ENCODE measurements around the gene XIRP1. TPM values are rescaled to one million over a fixed set of nuclear protein-coding genes. Genes with fewer than 3 reads are reported as not detected.
A peak's percentile ranks its signal among the peaks of the same experiment; 100 is the strongest.

Gene XIRP1
- total and polyA plus RNA-seq, 2 of the 13 experiments (the other 11 are each of a cell fraction or from before 2014, with no cell fraction given), result not detected

DNA sequence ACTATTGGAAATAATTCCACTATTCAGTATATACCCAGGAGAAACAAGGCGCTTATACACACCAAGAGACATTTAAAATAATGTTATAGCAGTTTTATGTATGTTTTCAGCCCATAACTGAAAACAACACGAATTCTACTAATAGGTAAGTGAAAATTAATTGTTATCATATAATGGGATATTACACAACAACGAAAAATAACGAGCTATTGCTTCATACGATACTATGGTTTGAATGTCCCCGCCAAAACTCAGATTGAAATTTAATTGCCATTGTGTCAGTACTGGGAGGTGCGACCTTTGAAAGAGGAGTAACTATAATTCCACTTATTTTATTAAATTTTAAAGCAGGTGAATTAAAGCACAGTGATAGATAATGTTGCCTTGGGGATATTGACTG lies 35.0 kb downstream of the XIRP1 start:
- no peak overlapping the region for H2AFZ ChIP-seq (ENCODE audit: low read length)
- H3K9ac ChIP-seq (ENCODE audit: insufficient read depth, low read depth, low read length), result no peak overlapping the region
- H4K20me1 ChIP-seq (ENCODE audit: insufficient read depth, low read length), result peaks cover 2% of the 10 kb centered on the region; the same call in 1 of the 2 replicates
- no peak overlapping the region for H3K4me2 ChIP-seq (ENCODE audit: low read depth, low read length)
- H3K4me1 ChIP-seq (ENCODE audit: insufficient read depth, low read length), result peaks cover 18% of the 10 kb centered on the region
- 40% methylated on average over 7 of the region's 7 CpGs for WGBS (ENCODE audit: low lambda C conversion rate)
- H3K27me3 ChIP-seq (ENCODE audit: control insufficient read depth in 1 of 2, insufficient read depth in 2 of 2, low read length in 2 of 2), result peaks cover 0 to 1% of the 10 kb centered on the region in 2 experiments; a peak in 2 of 5 replicates
- no peak overlapping the region for H3K27ac ChIP-seq (ENCODE audit: extremely low read length, insufficient read depth, low read length)
- POLR2A ChIA-PET, result no interaction called here
- FAIRE-seq, result no peak
- no peak for ATAC-seq
- no TSS peak for BruUV-seq (replicated peaks)
- no peak overlapping the region for H3K4me3 ChIP-seq (replicated peaks in 1 of 3; ENCODE audit: insufficient read depth in 1 of 3, low read depth in 2 of 3, low read length in 3 of 3)
- peak; percentile 45; the same call in 1 of the 2 replicates for TF ChIP-seq CEBPB (IDR thresholded peaks at IDR 0.05; ENCODE audit: borderline replicate concordance, low read depth, low read length)
- TF ChIP-seq TFE3 (CRISPR knock-in tag; IDR thresholded peaks at IDR 0.05), result no peak
- TF ChIP-seq KMT2B (CRISPR knock-in tag; IDR thresholded peaks at IDR 0.05), result no peak
- TF ChIP-seq, protein P1, sequence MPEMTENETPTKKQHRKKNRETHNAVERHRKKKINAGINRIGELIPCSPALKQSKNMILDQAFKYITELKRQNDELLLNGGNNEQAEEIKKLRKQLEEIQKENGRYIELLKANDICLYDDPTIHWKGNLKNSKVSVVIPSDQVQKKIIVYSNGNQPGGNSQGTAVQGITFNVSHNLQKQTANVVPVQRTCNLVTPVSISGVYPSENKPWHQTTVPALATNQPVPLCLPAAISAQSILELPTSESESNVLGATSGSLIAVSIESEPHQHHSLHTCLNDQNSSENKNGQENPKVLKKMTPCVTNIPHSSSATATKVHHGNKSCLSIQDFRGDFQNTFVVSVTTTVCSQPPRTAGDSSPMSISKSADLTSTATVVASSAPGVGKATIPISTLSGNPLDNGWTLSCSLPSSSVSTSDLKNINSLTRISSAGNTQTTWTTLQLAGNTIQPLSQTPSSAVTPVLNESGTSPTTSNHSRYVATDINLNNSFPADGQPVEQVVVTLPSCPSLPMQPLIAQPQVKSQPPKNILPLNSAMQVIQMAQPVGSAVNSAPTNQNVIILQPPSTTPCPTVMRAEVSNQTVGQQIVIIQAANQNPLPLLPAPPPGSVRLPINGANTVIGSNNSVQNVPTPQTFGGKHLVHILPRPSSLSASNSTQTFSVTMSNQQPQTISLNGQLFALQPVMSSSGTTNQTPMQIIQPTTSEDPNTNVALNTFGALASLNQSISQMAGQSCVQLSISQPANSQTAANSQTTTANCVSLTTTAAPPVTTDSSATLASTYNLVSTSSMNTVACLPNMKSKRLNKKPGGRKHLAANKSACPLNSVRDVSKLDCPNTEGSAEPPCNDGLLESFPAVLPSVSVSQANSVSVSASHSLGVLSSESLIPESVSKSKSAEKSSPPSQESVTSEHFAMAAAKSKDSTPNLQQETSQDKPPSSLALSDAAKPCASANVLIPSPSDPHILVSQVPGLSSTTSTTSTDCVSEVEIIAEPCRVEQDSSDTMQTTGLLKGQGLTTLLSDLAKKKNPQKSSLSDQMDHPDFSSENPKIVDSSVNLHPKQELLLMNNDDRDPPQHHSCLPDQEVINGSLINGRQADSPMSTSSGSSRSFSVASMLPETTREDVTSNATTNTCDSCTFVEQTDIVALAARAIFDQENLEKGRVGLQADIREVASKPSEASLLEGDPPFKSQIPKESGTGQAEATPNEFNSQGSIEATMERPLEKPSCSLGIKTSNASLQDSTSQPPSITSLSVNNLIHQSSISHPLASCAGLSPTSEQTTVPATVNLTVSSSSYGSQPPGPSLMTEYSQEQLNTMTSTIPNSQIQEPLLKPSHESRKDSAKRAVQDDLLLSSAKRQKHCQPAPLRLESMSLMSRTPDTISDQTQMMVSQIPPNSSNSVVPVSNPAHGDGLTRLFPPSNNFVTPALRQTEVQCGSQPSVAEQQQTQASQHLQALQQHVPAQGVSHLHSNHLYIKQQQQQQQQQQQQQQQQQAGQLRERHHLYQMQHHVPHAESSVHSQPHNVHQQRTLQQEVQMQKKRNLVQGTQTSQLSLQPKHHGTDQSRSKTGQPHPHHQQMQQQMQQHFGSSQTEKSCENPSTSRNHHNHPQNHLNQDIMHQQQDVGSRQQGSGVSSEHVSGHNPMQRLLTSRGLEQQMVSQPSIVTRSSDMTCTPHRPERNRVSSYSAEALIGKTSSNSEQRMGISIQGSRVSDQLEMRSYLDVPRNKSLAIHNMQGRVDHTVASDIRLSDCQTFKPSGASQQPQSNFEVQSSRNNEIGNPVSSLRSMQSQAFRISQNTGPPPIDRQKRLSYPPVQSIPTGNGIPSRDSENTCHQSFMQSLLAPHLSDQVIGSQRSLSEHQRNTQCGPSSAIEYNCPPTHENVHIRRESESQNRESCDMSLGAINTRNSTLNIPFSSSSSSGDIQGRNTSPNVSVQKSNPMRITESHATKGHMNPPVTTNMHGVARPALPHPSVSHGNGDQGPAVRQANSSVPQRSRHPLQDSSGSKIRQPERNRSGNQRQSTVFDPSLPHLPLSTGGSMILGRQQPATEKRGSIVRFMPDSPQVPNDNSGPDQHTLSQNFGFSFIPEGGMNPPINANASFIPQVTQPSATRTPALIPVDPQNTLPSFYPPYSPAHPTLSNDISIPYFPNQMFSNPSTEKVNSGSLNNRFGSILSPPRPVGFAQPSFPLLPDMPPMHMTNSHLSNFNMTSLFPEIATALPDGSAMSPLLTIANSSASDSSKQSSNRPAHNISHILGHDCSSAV (CRISPR knock-in tag; IDR thresholded peaks at IDR 0.05; ENCODE audit: borderline replicate concordance), result no peak
- TF ChIP-seq ZNF205 (CRISPR knock-in tag; IDR thresholded peaks at IDR 0.05), result no peak
- no peak for TF ChIP-seq CREB3 (CRISPR knock-in tag; IDR thresholded peaks at IDR 0.05)
- no peak for TF ChIP-seq SRF (IDR thresholded peaks at IDR 0.05; ENCODE audit: low read depth, low read length)
- no peak for TF ChIP-seq ZNF605 (CRISPR knock-in tag; IDR thresholded peaks at IDR 0.05)
- peaks cover 9% of the 10 kb centered on the region for H3K79me2 ChIP-seq (ENCODE audit: insufficient read depth, low read length)
- intact Hi-C loops (cut with micrococcal nuclease; ENCODE audit: unreplicated experiment) (no loop called here), in situ Hi-C loops (cut with HindIII; ENCODE audit: extremely low pct_ligation_motif_present, low pct_unique_long_range_greater_than_20kb) (no loop called here)
- H3K9me3 ChIP-seq (ENCODE audit: low read length), result no peaks in the 10 kb centered on the region
- no peak for DNase-seq (ENCODE audit: low spot score)
- no peaks in the 10 kb centered on the region for H3K36me3 ChIP-seq (replicated peaks in 1 of 2; ENCODE audit: control insufficient read depth in 1 of 2, insufficient read depth in 2 of 2, low read length in 2 of 2)
- CTCF ChIA-PET (ENCODE audit: low intra/inter-chr PET ratio, low total read pairs), result no interaction called here
